Activated CD4-positive, alpha-beta T cell treated with anti-CD3 and anti-CD28 coated beads for 36 hours (primary cell): ENCODE data around the gene CTH. TPM values are rescaled to one million over a fixed set of nuclear protein-coding genes. Genes with fewer than 3 reads are reported as not detected.

Experiments
- ATAC-seq: fragments of 200-7000 bp; cut with Tn5 transposase; one replicate; pipeline ENCODE4 v1.10.0; 2021; ENCODE audit warnings: mild to moderate bottlenecking, moderate library complexity
- CTCF ChIA-PET: fragments of 350-600 bp; sonication (Branson Sonifier 250); formaldehyde crosslinking; loops from one replicate; lab custom pipeline; 2021; ENCODE audit warnings: antibody characterized with exemption; lab: Charles Lee
- POLR2A ChIA-PET: fragments of 350-600 bp; sonication (Branson Sonifier 250); formaldehyde crosslinking; loops from one replicate; lab custom pipeline; 2021; ENCODE audit warnings: antibody characterized with exemption, inconsistent platforms; lab: Charles Lee
- DNase-seq: peaks from one replicate; pipeline ENCODE4 v3.0.0-alpha.2; 2020
- H3K27ac Mint-ChIP-seq: one replicate; pipeline ENCODE4 v1.8.0; 2021; ENCODE audit warnings: mixed read lengths
- H3K27me3 Mint-ChIP-seq: one replicate; pipeline ENCODE4 v1.8.0; 2021; ENCODE audit warnings: mixed read lengths
- H3K36me3 Mint-ChIP-seq: one replicate; pipeline ENCODE4 v1.8.0; 2021; ENCODE audit warnings: low read depth, mixed read lengths
- H3K4me1 Mint-ChIP-seq: one replicate; pipeline ENCODE4 v1.8.0; 2021; ENCODE audit warnings: mixed read lengths
- H3K4me3 Mint-ChIP-seq: one replicate; pipeline ENCODE4 v1.8.0; 2021; ENCODE audit warnings: mild to moderate bottlenecking, moderate library complexity, mixed read lengths
- H3K9me3 Mint-ChIP-seq: one replicate; pipeline ENCODE4 v1.8.0; 2021; ENCODE audit warnings: low read depth, mixed read lengths
- intact Hi-C, 2 experiments: fragments of 100-400 bp; cut with DNase I in 1 of 2; cut with micrococcal nuclease in 1 of 2; formaldehyde crosslinking; loops; one replicate each; pipeline versions ENCODE4 v1.14.2 to v1.15.1; 2022 to 2024; cut with DNase I, micrococcal nuclease
- total RNA-seq, 2 experiments: library from RNA; stranded (reverse); gene quantifications; one replicate each; pipeline ENCODE4 v1.2.3, GENCODE V29; 2021

The CTH gene
- total RNA-seq, 2 experiments from 2014 or later = 25.3 to 29.8 TPM

- no peaks in the 10 kb centered on the region for H3K9me3 Mint-ChIP-seq
- CTCF ChIA-PET = interaction anchor here (0.5 to 1.0 kb wide), 3 partner anchors 9 to 1787 kb away, joined by 3 to 5 read pairs (median 4); no protein-coding TSS in a partner anchor
- intact Hi-C loops = no loop called here
- POLR2A ChIA-PET = no interaction called here
- no peak overlapping the region for H3K27ac Mint-ChIP-seq
- no peak overlapping the region for H3K4me3 Mint-ChIP-seq
- H3K4me1 Mint-ChIP-seq = no peaks in the 10 kb centered on the region
- peaks cover 8% of the 10 kb centered on the region for H3K27me3 Mint-ChIP-seq
- no peak for DNase-seq
- no peaks in the 10 kb centered on the region for H3K36me3 Mint-ChIP-seq
- no peak for ATAC-seq
Measured at GRCh38 chr1:70383483-70383882, 27.6 kb upstream of the CTH start.

GRCh38 chr1:70384542-70384941 is 26.5 kb upstream of the CTH start:
- ATAC-seq (no peak), DNase-seq (no peak)
- H3K9me3 Mint-ChIP-seq = no peaks in the 10 kb centered on the region
- H3K4me3 Mint-ChIP-seq = no peak overlapping the region
- intact Hi-C loops = no loop called here
- no peaks in the 10 kb centered on the region for H3K36me3 Mint-ChIP-seq
- ChIA-PET CTCF (no interaction called here), POLR2A (no interaction called here)
- no peak overlapping the region for H3K27ac Mint-ChIP-seq
- H3K27me3 Mint-ChIP-seq = peaks cover 13% of the 10 kb centered on the region
- H3K4me1 Mint-ChIP-seq = no peaks in the 10 kb centered on the region

GRCh38 chr1:70385477-70385876 is 25.6 kb upstream of the CTH start:
- DNase-seq (no peak), ATAC-seq (no peak)
- intact Hi-C loops = no loop called here
- ChIA-PET CTCF (interaction anchor here (1.6 kb wide), 1 partner anchor 13 kb away, joined by 6 read pairs; no protein-coding TSS in a partner anchor), POLR2A (no interaction called here)
- no peaks in the 10 kb centered on the region for H3K4me1 Mint-ChIP-seq
- H3K27me3 Mint-ChIP-seq = peaks cover 13% of the 10 kb centered on the region
- no peak overlapping the region for H3K4me3 Mint-ChIP-seq
- H3K9me3 Mint-ChIP-seq = no peaks in the 10 kb centered on the region
- H3K36me3 Mint-ChIP-seq = no peaks in the 10 kb centered on the region
- H3K27ac Mint-ChIP-seq = no peak overlapping the region

- H3K9me3 Mint-ChIP-seq = no peaks in the 10 kb centered on the region
- DNase-seq (no peak), ATAC-seq (no peak)
- H3K4me3 Mint-ChIP-seq = no peak overlapping the region
- peaks cover 13% of the 10 kb centered on the region for H3K27me3 Mint-ChIP-seq
- H3K4me1 Mint-ChIP-seq = no peaks in the 10 kb centered on the region
- ChIA-PET POLR2A (no interaction called here), CTCF (interaction anchor here (1.6 kb wide), 1 partner anchor 14 kb away, joined by 6 read pairs; no protein-coding TSS in a partner anchor)
- H3K27ac Mint-ChIP-seq = no peak overlapping the region
- intact Hi-C loops = no loop called here
- H3K36me3 Mint-ChIP-seq = no peaks in the 10 kb centered on the region
Measured at GRCh38 chr1:70386121-70386520, 24.9 kb upstream of the CTH start.

- POLR2A ChIA-PET = no interaction called here
- no peaks in the 10 kb centered on the region for H3K9me3 Mint-ChIP-seq
- CTCF ChIA-PET = interaction anchor here (1.0 kb wide), 1 partner anchor 11 kb away, joined by 3 read pairs; no protein-coding TSS in a partner anchor
- no peak for DNase-seq
- no peak for ATAC-seq
- peaks cover 13% of the 10 kb centered on the region for H3K27me3 Mint-ChIP-seq
- no peak overlapping the region for H3K27ac Mint-ChIP-seq
- no peak overlapping the region for H3K4me3 Mint-ChIP-seq
- no peaks in the 10 kb centered on the region for H3K4me1 Mint-ChIP-seq
- intact Hi-C loops = no loop called here
- no peaks in the 10 kb centered on the region for H3K36me3 Mint-ChIP-seq
Measured at GRCh38 chr1:70387507-70387906, 23.6 kb upstream of the CTH start.

GRCh38 chr1:70392626-70393025 is 18.4 kb upstream of the CTH start:
- ChIA-PET POLR2A (no interaction called here), CTCF (interaction anchor here (0.8 to 1.4 kb wide), 2 partner anchors 9 to 19 kb away, joined by 4 to 5 read pairs; partner anchors contain the start of gene CTH)
- Mint-ChIP-seq H3K36me3 (no peaks in the 10 kb centered on the region), H3K4me3 (no peak overlapping the region), H3K9me3 (no peaks in the 10 kb centered on the region), H3K27ac (no peak overlapping the region), H3K27me3 (peaks cover 8% of the 10 kb centered on the region), H3K4me1 (no peaks in the 10 kb centered on the region)
- DNase-seq = no peak
- intact Hi-C loops = no loop called here
- no peak for ATAC-seq

- Mint-ChIP-seq H3K27me3 (peaks cover 4% of the 10 kb centered on the region), H3K27ac (no peak overlapping the region), H3K4me3 (no peak overlapping the region), H3K9me3 (no peaks in the 10 kb centered on the region), H3K4me1 (no peaks in the 10 kb centered on the region), H3K36me3 (no peaks in the 10 kb centered on the region)
- no peak for ATAC-seq
- CTCF ChIA-PET = no interaction called here
- no peak for DNase-seq
- POLR2A ChIA-PET = no interaction called here
- intact Hi-C loops = no loop called here
Measured at GRCh38 chr1:70396607-70397006, 14.5 kb upstream of the CTH start.

- DNase-seq (no peak), ATAC-seq (no peak)
- Mint-ChIP-seq H3K9me3 (no peaks in the 10 kb centered on the region), H3K36me3 (no peaks in the 10 kb centered on the region), H3K27ac (no peak overlapping the region), H3K4me1 (no peaks in the 10 kb centered on the region), H3K27me3 (peaks cover 4% of the 10 kb centered on the region), H3K4me3 (no peak overlapping the region)
- intact Hi-C loops = no loop called here
- CTCF ChIA-PET = no interaction called here
- POLR2A ChIA-PET = no interaction called here
Measured at GRCh38 chr1:70397013-70397412, 14.1 kb upstream of the CTH start.

GRCh38 chr1:70400335-70400734 is 10.7 kb upstream of the CTH start:
- Mint-ChIP-seq H3K27ac (no peak overlapping the region), H3K9me3 (no peaks in the 10 kb centered on the region), H3K36me3 (no peaks in the 10 kb centered on the region), H3K27me3 (peaks cover 8% of the 10 kb centered on the region), H3K4me1 (no peaks in the 10 kb centered on the region), H3K4me3 (no peak overlapping the region)
- ChIA-PET POLR2A (no interaction called here), CTCF (no interaction called here)
- intact Hi-C loops = no loop called here
- no peak for DNase-seq
- no peak for ATAC-seq

- H3K27ac Mint-ChIP-seq = no peak overlapping the region
- H3K4me3 Mint-ChIP-seq = no peak overlapping the region
- DNase-seq (no peak), ATAC-seq (no peak)
- CTCF ChIA-PET = no interaction called here
- POLR2A ChIA-PET = no interaction called here
- H3K9me3 Mint-ChIP-seq = no peaks in the 10 kb centered on the region
- no peaks in the 10 kb centered on the region for H3K4me1 Mint-ChIP-seq
- H3K27me3 Mint-ChIP-seq = peaks cover 8% of the 10 kb centered on the region
- intact Hi-C loops = no loop called here
- no peaks in the 10 kb centered on the region for H3K36me3 Mint-ChIP-seq
Measured at GRCh38 chr1:70401974-70402373, 9.1 kb upstream of the CTH start.

- intact Hi-C loops = no loop called here
- ATAC-seq = no peak
- Mint-ChIP-seq H3K9me3 (no peaks in the 10 kb centered on the region), H3K36me3 (no peaks in the 10 kb centered on the region), H3K4me1 (no peaks in the 10 kb centered on the region), H3K27me3 (peaks cover 6% of the 10 kb centered on the region), H3K4me3 (no peak overlapping the region), H3K27ac (no peak overlapping the region)
- CTCF ChIA-PET = interaction anchor here (0.6 kb wide), 1 partner anchor 31 kb away, joined by 3 read pairs; no protein-coding TSS in a partner anchor
- DNase-seq = no peak
- POLR2A ChIA-PET = no interaction called here
Measured at GRCh38 chr1:70403759-70404158, 7.3 kb upstream of the CTH start.

GRCh38 chr1:70405780-70406416 is 5.2 kb upstream of the CTH start:
- DNase-seq (no peak), ATAC-seq (no peak)
- no peak overlapping the region for H3K27ac Mint-ChIP-seq
- H3K27me3 Mint-ChIP-seq = peaks cover 6% of the 10 kb centered on the region
- no peaks in the 10 kb centered on the region for H3K36me3 Mint-ChIP-seq
- ChIA-PET POLR2A (no interaction called here), CTCF (no interaction called here)
- intact Hi-C loops = no loop called here
- H3K9me3 Mint-ChIP-seq = no peaks in the 10 kb centered on the region
- peaks cover 6% of the 10 kb centered on the region for H3K4me1 Mint-ChIP-seq
- H3K4me3 Mint-ChIP-seq = no peak overlapping the region
